BJ (cell line): ENCODE data around the gene CGB8. TPM values are rescaled to one million over a fixed set of nuclear protein-coding genes. Genes with fewer than 3 reads are reported as not detected.
A peak's percentile ranks its signal among the peaks of the same experiment; 100 is the strongest.
"Not testable (repeated sequence)": the region's sequence is repeated elsewhere in the genome, so short reads cannot be mapped to it uniquely, and the experiment has no call there.

Experiments
- CTCF ChIA-PET: fragments of 350-600 bp; formaldehyde crosslinking; extraction: SDS; loops from one replicate; lab custom pipeline; 2021; ENCODE audit warnings: antibody characterized with exemption, inconsistent platforms; lab: Yijun Ruan, JAX
- POLR2A ChIA-PET: fragments of 300-600 bp; sonication (Branson Sonifier 250); formaldehyde crosslinking; extraction: SDS; loops from one replicate; lab custom pipeline; 2021; ENCODE audit warnings: antibody characterized with exemption; lab: Charles Lee
- DNase-seq: peaks from one replicate; pipeline ENCODE4 v3.0.0-alpha.2; 2011; ENCODE audit warnings: low read depth
- H3K27me3 ChIP-seq: 2 replicates; pipeline ENCODE4 v1.6.0; 2011; ENCODE audit warnings: low read length; ENCODE audit not compliant: control insufficient read depth, insufficient read depth
- H3K36me3 ChIP-seq: 2 replicates; pipeline ENCODE4 v1.5.1; 2011; ENCODE audit warnings: low read length; ENCODE audit not compliant: control insufficient read depth, insufficient read depth
- H3K4me3 ChIP-seq: 2 replicates; pipeline ENCODE4 v1.5.1; 2011; ENCODE audit warnings: low read depth, mild to moderate bottlenecking, control low read depth, low read length
- CTCF ChIP-seq: IDR thresholded peaks from 2 replicates; pipeline ENCODE4 v1.5.1; 2011; ENCODE audit warnings: low read depth, mild to moderate bottlenecking, control low read depth, inconsistent platforms, low read length, moderate library complexity; ENCODE audit not compliant: insufficient read depth
- polyA plus RNA-seq: library from polyadenylated mRNA; depleted of rRNA; stranded (reverse); fragments of >200 nt; gene quantifications from 2 replicates; pipeline ENCODE4 v1.2.3, GENCODE V29; 2011

Gene CGB8
- polyA plus RNA-seq, 1 experiment, result not detected

GRCh38 chr19:49019242-49019932 is 29.5 kb downstream of the CGB8 start:
- peaks cover 3% of the 10 kb centered on the region; the same call in 1 of the 2 replicates for H3K36me3 ChIP-seq
- no peak for DNase-seq
- no peaks in the 10 kb centered on the region for H3K27me3 ChIP-seq
- ChIA-PET CTCF (interaction anchor here (0.8 to 6.1 kb wide), 6 partner anchors 11 to 78 kb away, joined by 3 to 34 read pairs (median 4); partner anchors contain the start of genes GYS1 and RUVBL2), POLR2A (no interaction called here)
- H3K4me3 ChIP-seq, result peak overlapping the region; percentile 31
- peak; percentile 28; the same call in 1 of the 2 replicates for TF ChIP-seq CTCF

- peak overlapping the region; percentile 45 for H3K4me3 ChIP-seq
- POLR2A ChIA-PET, H3K27me3 ChIP-seq, DNase-seq, H3K36me3 ChIP-seq: not testable (repeated sequence)
- CTCF ChIA-PET, result interaction anchor here (0.8 to 6.1 kb wide), 15 partner anchors 8 to 237 kb away, joined by 3 to 34 read pairs (median 3); partner anchors contain the start of genes GYS1 and RUVBL2
These were observed 30.3 kb downstream of the CGB8 start for GRCh38 chr19:49018388-49019241.

GRCh38 chr19:49017666-49018351 is 31.1 kb downstream of the CGB8 start:
- TF ChIP-seq CTCF, result peak; percentile 74
- peak overlapping the region; percentile 45 for H3K4me3 ChIP-seq
- ChIA-PET CTCF (interaction anchor here (0.9 to 6.1 kb wide), 11 partner anchors 9 to 236 kb away, joined by 3 to 34 read pairs (median 3); partner anchors contain the start of gene RUVBL2), POLR2A (no interaction called here)
- H3K36me3 ChIP-seq, result peaks cover 3% of the 10 kb centered on the region; the same call in 1 of the 2 replicates
- no peaks in the 10 kb centered on the region for H3K27me3 ChIP-seq
- DNase-seq, result no peak

GRCh38 chr19:49017041-49017665 is 31.8 kb downstream of the CGB8 start, which contains the start of gene LHB:
Gene LHB, minus strand, starts transcription at chr19:49017091. Its CDS starts 10 bp downstream, at chr19:49017081.
- ChIA-PET CTCF (interaction anchor here (0.9 to 6.1 kb wide), 8 partner anchors 9 to 209 kb away, joined by 3 to 34 read pairs (median 4); partner anchors contain the start of gene RUVBL2), POLR2A (no interaction called here)
- Histone ChIP-seq H3K36me3 (peaks cover 5% of the 10 kb centered on the region; the same call in 1 of the 2 replicates), H3K27me3 (no peaks in the 10 kb centered on the region), H3K4me3 (peak within 1 kb of the TSS; percentile 45)
- no peak for TF ChIP-seq CTCF
- no peak for DNase-seq
